GM18526 (cell line): ENCODE results near the gene MARK4.

Experiments used
- POLR2A ChIP-seq: IDR thresholded peaks from 3 replicates; pipeline ENCODE4 v1.6.1; 2011; ENCODE audit not compliant: insufficient read length; ENCODE audit errors: extremely low read depth

MARK4 gene

GRCh38 chr19:45306518-45307027 is 55.5 kb downstream of the MARK4 start:
- no peak for TF ChIP-seq POLR2A

DNA sequence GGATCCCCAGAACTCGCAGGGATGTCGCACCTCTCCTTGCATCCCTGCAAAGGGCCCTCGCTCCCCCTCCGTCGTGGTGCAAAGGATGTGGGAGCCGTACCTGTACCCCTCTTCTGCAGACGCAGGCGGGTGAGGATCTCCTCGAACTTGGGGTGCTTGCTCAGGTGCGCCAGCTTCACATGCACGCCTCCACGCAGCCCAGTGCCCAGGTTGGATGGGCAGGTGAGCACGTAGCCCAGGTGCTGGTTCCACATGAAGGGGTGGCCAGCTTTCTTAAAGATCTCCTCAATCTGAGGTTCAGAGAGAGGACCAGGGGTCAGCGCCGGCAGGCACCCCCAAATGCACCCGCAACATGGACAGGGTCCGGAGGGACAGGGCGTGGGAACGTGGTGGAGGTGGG is 56.3 kb downstream of the MARK4 start:
- TF ChIP-seq POLR2A = no peak

GRCh38 chr19:45311621-45312020 is 60.5 kb downstream of the MARK4 start:
- no peak for TF ChIP-seq POLR2A

- no peak for TF ChIP-seq POLR2A
Observed at GRCh38 chr19:45314708-45315245, 63.7 kb downstream of the MARK4 start.

DNA sequence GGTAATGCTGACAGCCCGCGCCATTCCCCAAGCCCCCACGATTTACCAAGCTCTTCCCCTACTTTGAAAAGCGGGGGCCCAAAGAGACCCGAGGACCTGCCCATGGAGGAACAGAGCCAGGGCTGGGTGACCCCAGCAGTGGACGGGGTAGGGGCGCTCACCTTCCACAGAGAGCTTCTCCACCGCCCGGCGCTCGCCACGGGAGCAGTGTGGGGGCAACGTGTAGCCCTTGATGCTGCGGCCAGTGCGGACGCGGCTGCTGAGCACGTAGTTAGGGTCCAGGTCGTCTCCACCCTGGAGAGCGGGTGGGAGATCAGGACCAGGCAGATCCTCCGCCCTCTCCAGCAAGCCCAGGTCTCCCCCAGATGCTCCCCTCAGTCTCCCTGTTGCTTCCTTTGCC is 64.2 kb downstream of the MARK4 start:
- no peak for TF ChIP-seq POLR2A

GRCh38 chr19:45320997-45321775 is 70.1 kb downstream of the MARK4 start:
- no peak for TF ChIP-seq POLR2A

DNA sequence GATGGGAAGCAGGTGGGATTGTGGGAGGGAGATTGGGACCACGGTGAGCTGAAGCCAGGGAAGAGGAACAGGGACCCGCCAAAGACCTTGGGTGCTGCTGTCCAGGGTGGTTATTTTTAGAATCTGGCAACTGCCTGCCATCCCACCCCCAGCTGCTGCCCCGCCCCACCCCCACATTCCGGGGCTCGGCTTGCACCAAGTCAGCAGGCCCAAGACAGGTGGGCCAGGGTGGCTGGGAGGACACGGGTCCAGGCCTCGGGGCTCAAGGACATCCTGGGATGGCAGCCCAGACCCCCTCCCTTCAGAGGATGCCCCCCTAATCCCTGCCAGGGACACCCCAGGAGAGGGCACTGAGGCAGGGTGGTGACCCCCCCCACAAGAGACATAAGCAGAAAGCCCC is 70.8 kb downstream of the MARK4 start:
- TF ChIP-seq POLR2A = no peak

GRCh38 chr19:45322311-45322710 is 71.2 kb downstream of the MARK4 start:
- no peak for TF ChIP-seq POLR2A

DNA sequence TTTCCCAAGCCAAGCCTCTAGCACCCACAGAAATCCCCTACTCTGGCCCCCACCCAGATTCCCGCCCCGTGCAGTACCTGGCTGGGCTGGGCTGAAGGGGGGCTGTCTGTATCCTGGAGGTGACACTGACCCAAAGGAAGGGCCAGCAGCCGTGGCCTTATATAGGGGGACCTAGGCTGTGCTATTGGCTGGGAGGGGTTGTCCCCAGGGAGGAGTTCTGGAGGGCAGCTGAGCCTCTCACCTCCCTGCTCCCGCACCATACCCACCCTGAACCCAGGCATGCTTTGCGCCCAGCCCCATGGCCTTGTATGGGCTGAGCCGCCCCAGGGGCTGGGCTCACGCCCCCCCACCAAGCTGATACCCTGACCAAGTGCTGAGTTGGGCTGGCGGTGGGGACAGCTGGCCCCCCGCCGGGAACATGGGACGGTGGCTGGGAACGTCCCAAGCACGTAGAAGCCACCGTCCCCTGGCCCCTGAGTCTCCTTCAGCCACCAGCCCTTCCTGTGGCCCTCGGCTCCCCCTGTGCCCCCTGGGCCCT is 71.7 kb downstream of the MARK4 start, which contains the start of gene CKM:
Gene CKM, minus strand, starts transcription at position 132 of the 538 bp plus-strand sequence. CDS start 3,162 bp downstream, outside the sequence.
- TF ChIP-seq POLR2A = no peak

GRCh38 chr19:45323671-45324081 is 72.6 kb downstream of the MARK4 start:
- TF ChIP-seq POLR2A = no peak

DNA sequence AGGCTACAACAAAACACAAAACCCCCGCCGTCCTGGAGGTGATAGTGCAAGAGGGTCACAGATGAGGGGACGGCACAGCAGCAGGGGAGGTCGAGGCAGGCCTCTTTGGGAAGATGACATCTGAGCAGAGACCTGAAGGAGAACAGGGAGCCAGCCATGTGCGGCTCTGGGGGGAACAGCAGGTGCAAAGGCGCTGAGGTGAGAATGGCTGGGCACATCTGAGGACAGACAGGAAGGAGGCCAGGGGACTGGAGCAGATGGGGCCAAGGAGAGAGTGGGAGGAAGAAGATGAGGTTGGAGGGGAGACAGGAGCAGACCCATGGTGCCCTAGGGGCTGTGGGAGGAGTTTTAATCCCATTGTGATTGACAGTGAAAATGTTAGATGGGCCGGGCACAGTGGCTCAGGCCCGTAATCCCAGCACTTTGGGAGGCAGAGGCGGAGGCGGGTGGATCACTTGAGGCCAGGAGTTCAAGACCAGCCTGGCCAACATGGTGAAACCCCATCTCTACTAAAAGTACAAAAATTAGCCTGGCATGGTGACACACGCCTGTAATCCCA is 73.4 kb downstream of the MARK4 start:
- no peak for TF ChIP-seq POLR2A

GRCh38 chr19:45327404-45328143 is 76.5 kb downstream of the MARK4 start:
- no peak for TF ChIP-seq POLR2A

DNA sequence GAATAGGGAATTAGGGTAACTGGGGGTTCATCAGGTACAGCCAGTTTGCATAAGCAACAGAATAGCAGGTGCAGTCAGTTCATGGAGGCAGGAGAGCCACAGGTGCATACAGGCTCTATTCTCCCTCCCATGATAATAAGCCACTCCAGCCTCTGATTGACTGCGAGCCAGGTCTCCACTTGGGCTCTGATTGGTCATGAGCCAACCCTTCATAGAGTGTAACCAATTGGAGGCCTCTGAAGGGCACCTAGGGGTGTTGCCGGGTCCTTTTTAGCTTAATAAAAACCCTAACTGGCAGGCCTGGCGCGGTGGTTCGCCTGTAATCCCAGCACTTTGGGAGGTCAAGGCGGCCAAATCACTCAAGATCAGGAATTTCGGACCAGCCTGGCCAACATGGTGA is 80.3 kb downstream of the MARK4 start:
- no peak for TF ChIP-seq POLR2A

- no peak for TF ChIP-seq POLR2A
Observed at GRCh38 chr19:45333609-45334303, 82.7 kb downstream of the MARK4 start.

DNA sequence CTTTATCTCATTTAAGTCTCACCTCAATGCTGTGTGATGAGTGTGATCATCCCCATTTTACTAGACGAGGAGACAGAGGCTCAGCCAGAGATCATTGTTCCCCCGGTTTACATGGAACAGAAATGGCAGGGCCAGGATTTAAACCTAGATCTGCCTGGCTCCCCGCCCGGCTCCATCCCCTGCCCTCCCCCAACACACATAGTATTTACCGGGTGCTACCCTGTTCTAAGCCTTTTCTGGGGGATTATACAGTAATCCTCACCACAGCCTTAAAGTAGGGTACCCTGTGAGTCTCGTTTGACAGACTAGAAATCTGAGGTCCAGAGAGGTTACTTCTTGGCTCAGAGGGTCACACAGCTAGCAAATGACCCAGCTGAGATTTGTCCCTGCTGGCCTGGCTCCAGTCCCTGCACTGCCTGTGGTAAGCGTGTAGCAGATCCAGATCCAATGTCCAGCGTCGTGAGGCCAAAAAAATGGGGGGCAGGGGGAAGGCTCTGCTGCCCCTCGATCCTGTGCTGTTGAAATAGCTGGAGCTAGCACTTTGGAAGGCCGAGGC is 85.7 kb downstream of the MARK4 start:
- TF ChIP-seq POLR2A = no peak

- TF ChIP-seq POLR2A = no peak
Observed at GRCh38 chr19:45339629-45340028, 88.6 kb downstream of the MARK4 start.
